Endothelial cell of umbilical vein (primary cell): ENCODE measurements around the gene SH3BP4. TPM values are rescaled to one million over a fixed set of nuclear protein-coding genes. Genes with fewer than 3 reads are reported as not detected.

Experiments
- BruUV-seq: library from RNA; stranded (reverse); fragments of 400-500 nt; replicated peaks from 2 replicates; lab custom pipeline; 2021; lab: Mats Ljungman, UMichigan
- CTCF ChIA-PET: fragments of 300-600, 350-600 bp; sonication (Branson Sonifier 250); formaldehyde crosslinking; loops from one replicate; lab custom pipeline; 2021; ENCODE audit warnings: antibody characterized with exemption, inconsistent platforms; lab: Charles Lee
- POLR2A ChIA-PET: fragments of 300-600, 350-600 bp; sonication (Branson Sonifier 250); formaldehyde crosslinking; loops from one replicate; lab custom pipeline; 2021; ENCODE audit warnings: antibody characterized with exemption, inconsistent platforms; lab: Charles Lee
- DNase-seq: peaks from one replicate; pipeline ENCODE4 v3.0.0-alpha.2; 2011; ENCODE audit warnings: low read depth, low spot score
- FAIRE-seq: peaks from 2 replicates; lab custom pipeline; 2011; peaks lifted over from hg19 to GRCh38; lab: Jason Lieb, UNC
- H2AFZ ChIP-seq: 2 replicates; pipeline ENCODE4 v1.6.0; 2012; ENCODE audit warnings: low read depth, low read length, control low read depth, inconsistent platforms
- H3K27ac ChIP-seq: 2 replicates; pipeline ENCODE4 v1.5.1; 2011; ENCODE audit warnings: low read depth, mild to moderate bottlenecking, control low read depth, low read length, moderate library complexity; ENCODE audit not compliant: insufficient read depth
- H3K27me3 ChIP-seq, 2 experiments: 2 replicates each; pipeline versions ENCODE4 v1.6.0 to v1.6.1; 2011; ENCODE audit warnings: low read length in 2 of 2, mixed read lengths in 1 of 2; ENCODE audit not compliant: control insufficient read depth in 2 of 2, insufficient read depth in 2 of 2
- H3K36me3 ChIP-seq, 2 experiments: 2 replicates in 1 of 2; 3 replicates in 1 of 2; pipeline ENCODE4 v1.5.1; 2011; ENCODE audit warnings: low read length in 2 of 2, mild to moderate bottlenecking in 1 of 2, moderate library complexity in 1 of 2; ENCODE audit not compliant: control insufficient read depth in 2 of 2, insufficient read depth in 2 of 2; ENCODE audit errors: extremely low read depth in 1 of 2
- H3K4me1 ChIP-seq: 3 replicates; pipeline ENCODE4 v1.5.1; 2011; ENCODE audit warnings: mild to moderate bottlenecking, low read length; ENCODE audit not compliant: control insufficient read depth, insufficient read depth; ENCODE audit errors: extremely low read depth
- H3K4me2 ChIP-seq: 2 replicates; pipeline ENCODE4 v1.6.1; 2011; ENCODE audit warnings: low read length, control low read depth, mixed read lengths; ENCODE audit not compliant: insufficient read depth
- H3K4me3 ChIP-seq, 3 experiments: fragments of 200-600 bp in 1 of 3; sonication (generic), shearing (Covaris generic) in 1 of 3; replicated peaks in 1 of 3; 2 replicates each; pipeline ENCODE4 v1.5.1; 2011 to 2016; ENCODE audit warnings: control low read depth in 3 of 3, low read length in 3 of 3, mild to moderate bottlenecking in 2 of 3, inconsistent platforms in 1 of 3, low read depth in 1 of 3, moderate library complexity in 1 of 3; ENCODE audit not compliant: insufficient read depth in 1 of 3
- H3K79me2 ChIP-seq: 2 replicates; pipeline ENCODE4 v1.6.0; 2012; ENCODE audit warnings: low read length, inconsistent platforms; ENCODE audit not compliant: control insufficient read depth, insufficient read depth
- H3K9ac ChIP-seq: replicated peaks from 2 replicates; pipeline ENCODE3; 2011; ENCODE audit warnings: low read length, control low read depth; ENCODE audit not compliant: insufficient read depth; ENCODE audit errors: extremely low read depth
- H3K9me1 ChIP-seq: replicated peaks from 3 replicates; pipeline ENCODE4 v1.6.0; 2011; ENCODE audit warnings: mild to moderate bottlenecking, low read length; ENCODE audit not compliant: control insufficient read depth, insufficient read depth; ENCODE audit errors: extremely low read depth
- H3K9me3 ChIP-seq: replicated peaks from 2 replicates; pipeline ENCODE4 v1.5.1; 2012; ENCODE audit warnings: low read length, inconsistent platforms; ENCODE audit not compliant: control insufficient read depth, insufficient read depth
- H4K20me1 ChIP-seq: replicated peaks from 2 replicates; pipeline ENCODE3; 2011; ENCODE audit warnings: mild to moderate bottlenecking, low read length; ENCODE audit not compliant: control insufficient read depth, insufficient read depth; ENCODE audit errors: extremely low read depth
- EZH2 ChIP-seq: IDR thresholded peaks from 2 replicates; pipeline ENCODE4 v1.6.1; 2012; ENCODE audit warnings: borderline replicate concordance, low read depth, mild to moderate bottlenecking, moderate library complexity, low read length, inconsistent platforms; ENCODE audit not compliant: severe bottlenecking
- FOS ChIP-seq: IDR thresholded peaks from 2 replicates; pipeline ENCODE4 v1.6.1; 2011; ENCODE audit warnings: mild to moderate bottlenecking, low read length, moderate library complexity, borderline replicate concordance; ENCODE audit not compliant: insufficient read depth
- GATA2 ChIP-seq: IDR thresholded peaks from 2 replicates; pipeline ENCODE4 v1.7.0; 2011; ENCODE audit warnings: low read depth, mild to moderate bottlenecking, moderate library complexity, mixed read lengths, low read length; ENCODE audit not compliant: insufficient read length, insufficient read depth
- JUN ChIP-seq: IDR thresholded peaks from 2 replicates; pipeline ENCODE4 v1.6.1; 2011; ENCODE audit warnings: borderline replicate concordance, low read depth; ENCODE audit not compliant: insufficient read length, insufficient read depth
- MAX ChIP-seq: IDR thresholded peaks from 2 replicates; pipeline ENCODE4 v1.6.1; 2011; ENCODE audit not compliant: insufficient read depth, insufficient read length
- MYC ChIP-seq: IDR thresholded peaks from one replicate; pipeline ENCODE4 v1.6.1; 2011; ENCODE audit warnings: mild to moderate bottlenecking, low read depth, low read length
- POLR2A ChIP-seq: IDR thresholded peaks from 2 replicates; pipeline ENCODE4 v1.6.1; 2012; ENCODE audit warnings: low read depth, mild to moderate bottlenecking, control low read depth, low read length
- POLR2AphosphoS5 ChIP-seq: IDR thresholded peaks from 2 replicates; pipeline ENCODE4 v1.6.1; 2012; ENCODE audit warnings: low read depth, mild to moderate bottlenecking, control low read depth, low read length, moderate library complexity; ENCODE audit not compliant: insufficient read depth
- dilution Hi-C: fragments of 300-500 bp; cut with MboI; formaldehyde crosslinking; loops from one replicate; pipeline ENCODE4 v1.15.0; 2019; ENCODE audit warnings: low sequenced_read_pairs; ENCODE audit not compliant: extremely low pct_ligation_motif_present
- intact Hi-C: fragments of 100-400 bp; cut with micrococcal nuclease; formaldehyde crosslinking; loops from one replicate; pipeline ENCODE4 v1.10.0; 2022
- polyA plus RNA-seq, 4 experiments: library from polyadenylated mRNA; depleted of rRNA in 3 of 4; stranded (reverse) in 3 of 4; unstranded in 1 of 4; fragments of >200 nt; gene quantifications; 2 replicates each; pipeline versions ENCODE4 v1.2.1 to v1.2.3, GENCODE V29; 2011 to 2012; ENCODE audit warnings: missing spikeins in 1 of 4
- total RNA-seq: library from RNA; stranded (reverse); gene quantifications from 2 replicates; pipeline ENCODE4 v1.2.3, GENCODE V29; 2021
- TF ChIP-seq, protein P1 (sequence below), 2 donors: IDR thresholded peaks; 1 replicate in 1 of 2; 2 replicates in 1 of 2; pipeline ENCODE4 v1.5.1; 2011; ENCODE audit warnings: low read length in 2 of 2, mild to moderate bottlenecking in 2 of 2, moderate library complexity in 2 of 2, control low read depth in 1 of 2, inconsistent platforms in 1 of 2, low read depth in 1 of 2; ENCODE audit not compliant: insufficient read depth in 1 of 2; ENCODE audit errors: extremely low read depth in 1 of 2

The SH3BP4 gene
- total and polyA plus RNA-seq, 2 donors (not counting 3 experiments of a cell fraction or from before 2014, with no cell fraction given), result 85.2 to 100.0 TPM

DNA sequence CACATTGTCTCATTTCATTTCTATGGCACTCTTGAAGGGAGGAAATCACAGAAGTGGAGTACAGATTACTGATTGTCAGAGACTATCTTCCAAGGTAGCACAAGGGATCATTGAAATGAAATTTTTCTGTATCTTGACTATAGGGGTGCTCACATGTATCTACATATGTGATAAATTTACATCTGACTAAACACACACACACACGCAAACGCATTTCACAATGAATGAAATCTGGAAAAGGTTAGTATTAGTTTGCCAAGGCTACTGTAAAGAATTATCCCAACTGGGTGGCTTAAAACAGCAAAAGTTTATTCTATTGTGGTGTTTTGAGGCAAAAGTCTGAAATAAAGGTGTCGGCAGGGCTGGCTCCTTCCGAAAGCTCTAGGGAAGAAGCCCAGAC lies 144.6 kb downstream of the SH3BP4 start:
- ChIA-PET CTCF (interaction anchor here (3.1 kb wide), 1 partner anchor 11 kb away, joined by 16 read pairs; no protein-coding TSS in a partner anchor), POLR2A (no interaction called here)
- H3K36me3 ChIP-seq, result no peaks in the 10 kb centered on the region
- no peak for FAIRE-seq
- no peak for DNase-seq
- no TSS peak for BruUV-seq
- no peaks in the 10 kb centered on the region for H3K9me1 ChIP-seq
- dilution Hi-C loops, result no loop called here
- H3K4me2 ChIP-seq, result no peak overlapping the region
- no peaks in the 10 kb centered on the region for H4K20me1 ChIP-seq
- H3K9me3 ChIP-seq, result no peaks in the 10 kb centered on the region
- no peaks in the 10 kb centered on the region for H3K4me1 ChIP-seq
- H3K79me2 ChIP-seq, result no peaks in the 10 kb centered on the region
- H2AFZ ChIP-seq, result no peak overlapping the region
- TF ChIP-seq GATA2 (no peak), POLR2A (no peak), FOS (no peak), JUN (no peak), EZH2 (no peak), MAX (no peak), MYC (no peak), POLR2AphosphoS5 (no peak)
- TF ChIP-seq, protein P1, sequence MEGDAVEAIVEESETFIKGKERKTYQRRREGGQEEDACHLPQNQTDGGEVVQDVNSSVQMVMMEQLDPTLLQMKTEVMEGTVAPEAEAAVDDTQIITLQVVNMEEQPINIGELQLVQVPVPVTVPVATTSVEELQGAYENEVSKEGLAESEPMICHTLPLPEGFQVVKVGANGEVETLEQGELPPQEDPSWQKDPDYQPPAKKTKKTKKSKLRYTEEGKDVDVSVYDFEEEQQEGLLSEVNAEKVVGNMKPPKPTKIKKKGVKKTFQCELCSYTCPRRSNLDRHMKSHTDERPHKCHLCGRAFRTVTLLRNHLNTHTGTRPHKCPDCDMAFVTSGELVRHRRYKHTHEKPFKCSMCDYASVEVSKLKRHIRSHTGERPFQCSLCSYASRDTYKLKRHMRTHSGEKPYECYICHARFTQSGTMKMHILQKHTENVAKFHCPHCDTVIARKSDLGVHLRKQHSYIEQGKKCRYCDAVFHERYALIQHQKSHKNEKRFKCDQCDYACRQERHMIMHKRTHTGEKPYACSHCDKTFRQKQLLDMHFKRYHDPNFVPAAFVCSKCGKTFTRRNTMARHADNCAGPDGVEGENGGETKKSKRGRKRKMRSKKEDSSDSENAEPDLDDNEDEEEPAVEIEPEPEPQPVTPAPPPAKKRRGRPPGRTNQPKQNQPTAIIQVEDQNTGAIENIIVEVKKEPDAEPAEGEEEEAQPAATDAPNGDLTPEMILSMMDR (IDR thresholded peaks at IDR 0.05; ENCODE audit: extremely low read depth in 1 of 2, insufficient read depth in 1 of 2, low read depth in 1 of 2, low read length in 2 of 2), result no peak
- intact Hi-C loops, result no loop called here
- H3K9ac ChIP-seq, result no peak overlapping the region
- no peak overlapping the region for H3K27ac ChIP-seq
- H3K4me3 ChIP-seq, result no peak overlapping the region
- peaks cover 0 to 3% of the 10 kb centered on the region in 2 experiments for H3K27me3 ChIP-seq
